ENCODE data around the gene MAPRE3.
"Not testable (repeated sequence)": the region's sequence is repeated elsewhere in the genome, so short reads cannot be mapped to it uniquely, and the experiment has no call there.

The MAPRE3 gene

DNA sequence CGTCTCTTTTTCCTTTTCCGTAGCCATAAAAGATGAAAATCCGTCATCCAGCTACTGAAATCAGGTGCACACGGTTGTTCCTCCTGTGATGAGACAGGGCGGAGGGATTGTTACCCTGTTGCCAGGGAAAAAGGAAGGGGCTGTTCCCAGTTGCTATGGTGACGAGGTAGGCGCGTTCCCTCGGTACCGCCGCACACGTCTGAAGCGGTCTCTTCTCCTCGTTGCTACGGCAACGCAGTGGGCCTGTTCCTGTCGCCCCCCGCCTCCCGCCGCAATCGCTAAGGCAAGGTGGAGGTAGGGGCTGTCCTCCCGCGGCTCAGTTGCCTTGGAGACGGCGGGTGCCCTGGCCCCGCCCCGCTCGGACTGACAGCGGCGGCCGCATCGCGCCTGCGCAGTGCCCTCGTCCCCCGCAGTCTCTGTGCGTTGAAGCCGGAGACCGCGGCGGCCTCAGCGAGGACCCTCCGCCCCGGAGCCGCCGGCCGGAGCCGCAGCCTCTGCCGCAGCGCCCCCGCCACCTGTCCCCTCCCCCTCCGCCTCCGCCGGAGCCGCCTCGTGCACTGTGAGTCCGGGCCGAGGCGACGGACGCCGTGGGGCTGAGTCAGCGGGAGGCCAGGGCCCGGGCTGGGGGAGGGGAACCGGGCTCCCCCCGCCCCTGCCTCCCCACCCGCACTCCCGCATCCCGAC lies at the start of gene MAPRE3:
Gene MAPRE3, plus strand, starts transcription at position 394 of the 684 bp plus-strand sequence. CDS start 51,582 bp downstream, outside the sequence.
- peak; percentile 67 for DNase-seq (ENCODE audit: low spot score)

- no peak for DNase-seq (ENCODE audit: low spot score)
These were observed 49.1 kb upstream of the MAPRE3 start for GRCh38 chr2:26921323-26921722.

- DNase-seq (ENCODE audit: low spot score) = peak; percentile 43
These were observed 47.8 kb upstream of the MAPRE3 start for GRCh38 chr2:26922405-26923188.

- DNase-seq (ENCODE audit: low spot score) = not testable (repeated sequence)
These were observed 47.3 kb upstream of the MAPRE3 start for GRCh38 chr2:26923189-26923466.

DNA sequence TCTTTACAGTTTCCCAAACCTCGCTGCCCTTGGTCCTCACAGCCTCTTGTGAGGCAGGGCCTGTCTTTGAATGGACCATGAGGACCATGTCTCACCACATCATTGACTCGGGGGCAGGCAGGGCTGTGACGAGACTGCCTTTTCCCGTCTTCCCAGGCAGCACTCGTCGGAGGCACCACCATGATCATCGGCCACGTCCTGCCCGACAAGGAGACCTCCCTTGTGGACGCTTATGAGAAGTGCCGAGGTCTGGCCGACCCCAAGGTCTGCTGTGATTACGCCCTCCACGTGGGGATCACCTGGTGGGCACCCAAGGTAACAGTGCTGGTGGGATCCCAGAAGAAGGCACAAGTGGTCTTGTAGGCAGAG lies 45.7 kb upstream of the MAPRE3 start:
- no peak for DNase-seq (ENCODE audit: low spot score)

DNA sequence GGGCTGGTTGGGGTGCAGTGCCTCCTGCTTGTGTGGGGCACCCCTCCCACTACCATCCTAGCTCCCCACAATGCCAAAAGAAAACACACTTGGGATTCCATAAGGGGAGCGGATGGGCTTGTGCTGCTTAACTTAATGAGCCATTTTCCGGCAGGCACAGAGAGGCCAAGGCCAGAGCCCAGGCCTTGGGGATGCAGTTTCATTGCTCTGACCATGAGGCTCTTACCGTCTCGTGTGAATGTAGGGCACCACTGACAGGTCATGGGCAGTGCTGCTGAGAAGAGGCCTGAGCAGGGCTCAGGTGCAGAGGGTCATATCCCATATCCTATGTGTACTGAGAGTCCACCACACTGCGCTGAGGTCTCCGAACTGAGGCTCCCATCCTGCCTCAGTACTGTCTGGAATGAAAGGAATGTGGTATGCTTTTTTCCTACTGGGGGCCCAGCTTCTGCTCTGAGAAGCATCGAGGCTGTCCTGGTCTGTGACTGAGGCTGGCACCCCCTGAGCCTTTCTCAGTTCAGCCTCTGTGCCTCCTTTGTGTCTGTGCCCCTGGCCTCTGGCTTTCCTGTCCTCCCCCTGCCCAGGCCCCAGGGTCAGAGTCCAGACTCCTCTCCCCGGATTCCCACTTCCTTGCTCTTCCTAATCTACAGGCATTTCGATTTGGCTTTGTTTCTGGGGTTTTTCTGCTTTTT lies 45.2 kb upstream of the MAPRE3 start:
- no peak for DNase-seq (ENCODE audit: low spot score)

DNA sequence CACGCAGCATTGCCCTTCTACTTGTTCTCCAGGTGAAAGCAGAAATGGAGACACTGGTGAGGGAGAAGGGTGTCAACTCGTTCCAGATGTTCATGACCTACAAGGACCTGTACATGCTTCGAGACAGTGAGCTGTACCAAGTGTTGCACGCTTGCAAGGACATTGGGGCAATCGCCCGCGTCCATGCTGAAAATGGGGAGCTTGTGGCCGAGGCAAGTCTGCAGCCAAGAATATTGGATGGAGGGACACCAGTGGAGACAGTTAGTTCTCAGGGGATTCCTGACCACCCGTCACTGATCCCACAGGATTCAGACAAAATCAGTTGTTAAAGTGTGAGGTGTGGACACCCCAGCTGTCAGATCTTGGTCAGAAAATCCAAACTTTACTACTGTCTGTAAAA lies 43.2 kb upstream of the MAPRE3 start:
- no peak for DNase-seq (ENCODE audit: low spot score)

GRCh38 chr2:26932974-26933373 lies 37.5 kb upstream of the MAPRE3 start:
- DNase-seq (ENCODE audit: low spot score) = no peak

- DNase-seq (ENCODE audit: low spot score) = no peak
These were observed 36.8 kb upstream of the MAPRE3 start for GRCh38 chr2:26933431-26934334.

GRCh38 chr2:26934335-26934724 lies 36.1 kb upstream of the MAPRE3 start:
- DNase-seq (ENCODE audit: low spot score) = no peak

- no peak for DNase-seq (ENCODE audit: low spot score)
These were observed 35.5 kb upstream of the MAPRE3 start for GRCh38 chr2:26934985-26935384.

DNA sequence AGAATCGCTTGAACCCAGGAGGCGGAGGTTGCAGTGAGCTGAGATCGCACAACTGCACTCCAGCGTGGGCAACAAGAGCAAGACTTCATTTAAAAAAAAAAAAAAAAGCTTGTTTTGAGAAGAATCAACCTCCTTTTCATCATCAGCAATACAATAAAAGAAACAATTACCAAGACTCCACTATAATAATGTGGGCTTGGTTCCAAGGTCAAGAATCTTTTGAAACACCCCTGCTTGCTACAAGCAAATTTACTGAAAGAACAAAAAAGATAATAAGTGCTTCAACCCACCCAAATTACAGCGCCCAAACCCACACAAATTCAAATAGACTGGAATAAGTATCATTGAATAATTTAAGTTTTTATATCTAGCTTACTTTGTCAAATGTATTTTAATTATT lies 33.6 kb upstream of the MAPRE3 start:
- DNase-seq (ENCODE audit: low spot score) = no peak

GRCh38 chr2:26938399-26939118 lies 31.9 kb upstream of the MAPRE3 start:
- DNase-seq (ENCODE audit: low spot score) = peak; percentile 10

GRCh38 chr2:26940001-26940400 lies 30.4 kb upstream of the MAPRE3 start:
- DNase-seq (ENCODE audit: low spot score) = no peak

DNA sequence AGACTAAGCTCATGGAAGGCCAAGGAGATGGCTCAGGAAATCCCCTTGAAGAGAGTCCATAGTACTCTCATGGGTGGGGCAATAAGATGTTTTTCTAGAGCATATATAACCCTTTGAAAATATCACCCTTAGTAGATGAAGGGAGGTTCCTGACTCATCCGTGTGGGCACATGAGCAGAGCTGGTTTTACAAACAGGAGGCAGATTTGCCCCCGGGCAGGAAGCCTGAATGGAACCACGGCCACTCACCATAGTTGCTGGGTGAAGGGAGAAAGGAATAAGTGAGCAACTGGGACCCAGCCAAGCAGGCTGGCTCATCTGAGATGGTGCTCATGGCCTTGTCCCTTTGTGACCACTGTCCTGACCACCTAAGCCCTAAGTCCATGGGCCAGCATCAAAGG lies 29.0 kb upstream of the MAPRE3 start:
- no peak for DNase-seq (ENCODE audit: low spot score)

GRCh38 chr2:26942543-26943295 lies 27.7 kb upstream of the MAPRE3 start:
- DNase-seq (ENCODE audit: low spot score) = peak; percentile 38

GRCh38 chr2:26945991-26946750 lies 24.3 kb upstream of the MAPRE3 start:
- no peak for DNase-seq (ENCODE audit: low spot score)

DNA sequence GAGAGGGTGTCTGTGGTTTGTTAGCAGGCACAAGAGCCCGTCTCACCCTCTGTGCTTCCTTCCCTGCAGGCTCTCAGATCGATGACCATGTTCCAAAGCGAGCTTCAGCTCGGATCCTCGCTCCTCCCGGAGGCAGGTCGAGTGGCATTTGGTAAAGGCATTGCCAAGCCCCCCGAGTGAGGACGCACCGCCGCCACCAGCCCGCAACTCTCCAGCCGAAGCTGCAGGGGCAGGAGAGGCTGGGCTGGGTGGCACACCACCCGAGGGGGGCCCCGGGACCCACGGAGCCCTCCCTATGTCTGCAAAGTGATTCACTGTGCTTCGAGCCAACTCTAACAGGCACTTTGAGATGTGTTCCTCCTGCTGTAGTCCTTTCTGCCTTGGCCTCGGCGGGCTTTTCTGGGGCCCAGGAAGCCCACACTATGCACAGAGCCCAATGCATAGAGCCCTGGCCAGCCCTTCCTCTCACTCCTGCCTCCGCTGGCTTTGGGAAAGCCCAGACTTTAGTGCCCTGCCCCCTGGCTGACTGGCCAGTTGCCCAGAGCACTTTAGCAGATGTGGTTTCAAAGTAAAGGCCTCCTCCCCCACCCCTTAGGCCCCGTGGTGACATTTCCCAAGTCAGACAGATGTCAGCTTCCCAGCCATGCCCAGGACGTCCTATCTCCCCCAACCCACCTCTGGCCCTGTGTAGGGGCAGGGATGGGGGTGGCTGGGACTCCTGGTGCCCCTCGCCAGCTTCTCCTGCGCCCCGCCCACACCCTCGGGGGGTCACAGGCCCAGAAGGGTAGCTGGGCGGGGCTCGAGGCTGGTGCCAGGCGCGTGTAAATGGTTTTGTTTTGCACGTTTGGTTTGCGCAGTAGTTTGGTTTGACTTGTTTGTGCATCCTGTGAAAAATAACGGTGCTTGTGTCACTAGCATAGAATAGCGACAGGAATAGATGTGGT lies 23.3 kb upstream of the MAPRE3 start:
- DNase-seq (ENCODE audit: low spot score) = no peak

DNA sequence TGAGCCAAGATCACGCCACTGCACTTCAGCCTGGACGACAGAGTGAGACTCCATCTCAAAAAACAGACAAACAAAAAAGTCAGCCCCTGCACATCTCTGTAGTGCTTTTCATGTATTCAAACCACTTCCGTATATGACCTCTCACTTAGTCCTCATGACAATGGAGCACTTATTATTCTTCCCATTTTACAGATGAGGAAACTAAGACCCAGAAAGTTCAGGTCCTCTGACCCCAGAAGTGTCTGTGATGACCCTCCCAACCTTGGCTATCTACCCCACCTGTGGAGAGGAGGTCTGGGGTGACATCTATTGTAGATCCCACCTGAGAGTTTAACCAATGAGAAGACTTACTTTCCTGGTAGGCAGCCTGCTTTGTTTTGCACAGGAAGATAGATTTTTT lies 21.6 kb upstream of the MAPRE3 start:
- no peak for DNase-seq (ENCODE audit: low spot score)
